OCI-LY7 (cell line): ENCODE data around the gene IGFBP4.

Experiments used
- EZH2phosphoT487 ChIP-seq: fragments of 200-600 bp; sonication (generic); IDR thresholded peaks from 2 replicates; pipeline ENCODE4 v1.6.1; 2018; ENCODE audit warnings: low read depth, borderline replicate concordance, mild to moderate bottlenecking, mixed run types, antibody characterized with exemption, low read length, moderate library complexity, mixed read lengths
- TF ChIP-seq, protein P1 (sequence below): fragments of 200-600 bp; sonication (generic); conservative IDR thresholded peaks from 2 replicates; pipeline ENCODE4 v1.5.1; 2014; ENCODE audit warnings: mild to moderate bottlenecking, antibody characterized with exemption, low read length, moderate library complexity, mixed read lengths

DNA sequence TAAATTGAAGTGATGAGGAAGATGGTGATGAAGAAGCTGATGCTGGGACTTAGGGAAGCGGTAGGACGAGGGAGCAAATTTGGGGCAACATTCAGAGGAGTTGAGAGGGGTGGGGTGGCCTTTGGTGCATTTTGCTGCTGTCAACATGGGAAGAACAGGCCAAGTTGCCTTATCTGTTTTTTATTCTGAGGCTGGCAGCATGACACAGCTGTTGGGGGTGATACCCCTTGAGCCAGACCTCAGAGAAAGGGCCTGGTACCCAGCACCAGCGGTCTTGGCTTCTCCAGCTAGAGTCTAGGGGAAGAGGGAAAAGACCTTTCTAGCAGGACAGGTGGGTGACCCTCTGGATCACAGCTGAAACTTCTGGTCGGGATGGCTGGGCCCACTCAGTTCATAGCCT is 4.6 kb downstream of the IGFBP4 start:
- TF ChIP-seq, protein P1, sequence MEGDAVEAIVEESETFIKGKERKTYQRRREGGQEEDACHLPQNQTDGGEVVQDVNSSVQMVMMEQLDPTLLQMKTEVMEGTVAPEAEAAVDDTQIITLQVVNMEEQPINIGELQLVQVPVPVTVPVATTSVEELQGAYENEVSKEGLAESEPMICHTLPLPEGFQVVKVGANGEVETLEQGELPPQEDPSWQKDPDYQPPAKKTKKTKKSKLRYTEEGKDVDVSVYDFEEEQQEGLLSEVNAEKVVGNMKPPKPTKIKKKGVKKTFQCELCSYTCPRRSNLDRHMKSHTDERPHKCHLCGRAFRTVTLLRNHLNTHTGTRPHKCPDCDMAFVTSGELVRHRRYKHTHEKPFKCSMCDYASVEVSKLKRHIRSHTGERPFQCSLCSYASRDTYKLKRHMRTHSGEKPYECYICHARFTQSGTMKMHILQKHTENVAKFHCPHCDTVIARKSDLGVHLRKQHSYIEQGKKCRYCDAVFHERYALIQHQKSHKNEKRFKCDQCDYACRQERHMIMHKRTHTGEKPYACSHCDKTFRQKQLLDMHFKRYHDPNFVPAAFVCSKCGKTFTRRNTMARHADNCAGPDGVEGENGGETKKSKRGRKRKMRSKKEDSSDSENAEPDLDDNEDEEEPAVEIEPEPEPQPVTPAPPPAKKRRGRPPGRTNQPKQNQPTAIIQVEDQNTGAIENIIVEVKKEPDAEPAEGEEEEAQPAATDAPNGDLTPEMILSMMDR: no peak
- no peak for TF ChIP-seq EZH2phosphoT487
